NCI-H2196 (cell line): Measurements from ENCODE around the gene ROS1.
"Not testable (repeated sequence)": the region's sequence is repeated elsewhere in the genome, so short reads cannot be mapped to it uniquely, and the experiment has no call there.

Experiments
- DNase-seq: peaks from one replicate; lab custom pipeline; 2025; ENCODE audit not compliant: unreplicated experiment; lab: John Stamatoyannopoulos, UW

The ROS1 gene

DNA sequence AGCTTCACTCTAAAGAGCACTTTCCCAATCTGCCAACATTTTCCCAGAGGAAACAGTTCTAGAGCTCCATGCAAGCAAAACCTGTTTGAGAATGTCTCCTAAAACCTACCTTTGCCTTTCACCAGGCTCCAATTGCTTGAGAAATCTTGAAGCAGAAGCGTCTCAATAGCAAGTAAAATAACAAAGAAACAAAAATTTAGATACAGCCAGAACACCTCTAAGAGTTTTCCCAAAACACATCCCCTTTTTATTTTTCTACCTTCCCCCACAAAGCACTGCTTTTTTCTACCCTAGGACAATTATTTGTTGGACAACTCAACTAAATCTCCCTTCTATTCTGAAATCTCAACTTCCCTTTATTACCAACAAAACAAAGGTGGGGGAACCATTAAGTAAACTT lies 156.8 kb downstream of the ROS1 start:
- DNase-seq = no peak

DNA sequence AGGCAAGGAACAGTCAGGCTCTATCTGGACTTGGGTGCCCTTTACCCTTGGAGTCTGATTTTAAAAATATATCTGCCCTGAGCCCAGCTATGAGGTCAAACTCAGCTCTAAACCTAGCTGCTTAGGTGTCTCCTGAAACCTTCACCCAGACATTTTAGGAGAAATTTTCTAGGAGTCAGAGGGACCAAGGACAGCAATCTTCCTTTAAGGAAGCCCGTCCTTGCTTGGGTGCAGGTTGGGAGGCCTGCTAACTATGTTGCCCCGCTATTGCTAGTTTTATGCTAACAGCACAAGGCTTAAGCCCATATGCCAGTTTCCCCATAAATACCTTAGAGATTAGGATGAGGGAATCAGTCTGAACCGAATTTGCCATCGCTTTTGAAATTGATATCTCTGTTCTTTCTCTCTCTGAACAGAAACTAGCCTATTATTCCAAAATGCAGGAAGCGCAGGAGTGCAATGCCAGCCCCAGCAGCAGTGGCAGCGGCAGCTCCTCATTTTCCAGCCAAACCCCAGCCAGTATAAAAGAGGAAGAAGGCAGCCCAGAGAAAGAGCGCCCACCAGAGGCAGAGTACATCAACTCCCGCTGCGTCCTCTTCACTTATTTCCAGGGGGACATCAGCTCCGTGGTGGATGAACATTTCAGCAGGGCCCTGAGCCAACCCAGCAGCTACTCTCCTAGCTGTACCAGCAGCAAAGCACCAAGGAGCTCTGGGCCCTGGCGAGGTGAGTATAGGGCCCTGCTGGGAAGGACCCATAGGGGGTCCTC lies 157.8 kb downstream of the ROS1 start:
- no peak for DNase-seq

DNA sequence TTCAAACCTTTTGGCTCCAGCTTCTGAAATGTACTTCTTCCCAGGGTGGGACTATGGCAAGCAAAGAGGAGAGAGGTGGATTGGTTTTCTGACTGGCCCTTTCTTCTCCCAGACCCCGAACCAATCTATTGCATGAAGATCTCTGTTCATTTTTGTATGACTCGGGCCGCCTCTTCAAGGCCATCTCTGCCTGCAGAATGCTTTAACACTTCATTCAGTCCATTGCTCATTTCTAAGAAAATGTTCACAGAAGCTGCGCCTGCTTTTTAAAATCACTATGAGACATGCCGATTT lies 158.7 kb downstream of the ROS1 start:
- no peak for DNase-seq

DNA sequence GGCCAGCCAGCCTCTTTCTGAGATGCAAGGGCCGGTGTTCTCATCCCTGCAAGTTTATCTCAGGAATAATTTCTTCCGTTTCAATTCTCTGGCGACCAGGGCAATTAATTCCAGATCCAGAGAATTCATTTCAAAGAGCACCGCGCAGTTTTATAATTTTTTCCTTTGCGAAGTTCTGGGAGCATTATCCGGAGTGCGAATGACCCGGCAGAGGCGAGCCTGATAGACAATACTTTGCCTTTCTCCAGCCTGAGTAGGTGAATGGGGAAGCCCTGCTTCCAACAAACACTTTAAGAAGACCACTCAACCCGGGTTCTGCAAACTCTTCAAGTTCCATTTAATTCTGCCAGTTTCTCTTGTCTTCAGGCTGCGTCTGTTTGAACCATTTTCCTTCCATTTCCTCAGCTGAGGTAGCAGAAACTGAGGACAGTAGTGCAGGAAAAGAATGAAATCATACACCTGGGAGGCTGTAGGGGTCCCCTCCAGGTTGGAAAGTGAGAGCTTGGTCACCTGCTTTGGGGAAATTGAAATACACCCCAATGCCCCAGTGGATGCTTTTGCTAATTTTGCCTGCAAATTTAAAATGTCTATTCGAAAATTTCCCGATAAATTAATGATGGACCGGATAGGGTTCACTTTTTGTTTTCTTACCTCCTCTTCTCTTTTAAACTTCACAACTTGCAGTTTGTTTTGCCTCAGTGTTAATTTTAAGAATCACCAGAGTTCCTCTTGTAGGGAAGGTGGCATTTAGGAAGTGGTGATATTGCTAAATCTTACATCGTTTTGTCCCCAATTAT lies 159.3 kb downstream of the ROS1 start:
- no peak for DNase-seq

DNA sequence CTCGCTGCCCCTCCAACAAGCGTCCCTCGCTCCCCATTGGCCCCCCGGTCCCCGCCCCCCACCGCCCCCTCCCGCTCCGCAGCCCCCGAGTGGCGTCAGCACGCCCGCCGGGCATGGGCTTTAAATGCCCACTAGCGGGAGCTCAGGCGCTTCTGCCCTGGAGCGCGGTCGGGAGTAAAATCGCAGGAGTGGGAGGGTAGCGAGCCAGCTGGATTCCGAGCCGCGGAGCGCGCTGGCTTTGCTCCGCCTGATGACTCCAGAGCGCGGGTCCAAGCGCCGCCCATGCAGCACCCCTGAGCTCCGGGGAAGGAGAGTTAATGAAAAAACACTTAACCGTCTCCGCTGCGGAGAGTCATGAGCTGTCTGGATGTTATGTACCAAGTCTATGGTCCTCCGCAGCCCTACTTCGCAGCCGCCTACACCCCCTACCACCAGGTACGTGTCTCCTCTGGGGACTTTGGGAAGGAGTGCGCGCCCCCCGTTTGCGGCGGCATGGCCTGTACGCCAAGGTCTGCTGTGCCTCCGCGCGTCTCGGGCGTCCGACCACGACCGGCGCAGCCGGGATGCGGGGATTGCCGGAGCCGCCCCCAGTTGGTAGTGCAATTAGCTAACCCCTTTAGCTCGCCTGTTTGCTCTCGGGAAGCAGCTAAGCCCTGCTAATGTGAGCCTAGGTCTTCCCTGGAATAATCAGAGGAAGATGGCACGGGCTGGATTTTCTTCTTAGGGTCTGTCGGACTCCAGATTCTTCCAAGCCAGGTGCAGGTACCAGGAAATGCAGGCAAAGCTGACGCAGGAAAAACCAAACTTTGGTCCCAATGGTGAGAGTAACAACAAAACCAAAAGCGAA lies 160.1 kb downstream of the ROS1 start, which contains the start of gene VGLL2:
TSS of gene VGLL2 (plus strand) at position 149 of the 847 bp plus-strand sequence. CDS start at position 355, 206 bp downstream.
- DNase-seq = no peak

DNA sequence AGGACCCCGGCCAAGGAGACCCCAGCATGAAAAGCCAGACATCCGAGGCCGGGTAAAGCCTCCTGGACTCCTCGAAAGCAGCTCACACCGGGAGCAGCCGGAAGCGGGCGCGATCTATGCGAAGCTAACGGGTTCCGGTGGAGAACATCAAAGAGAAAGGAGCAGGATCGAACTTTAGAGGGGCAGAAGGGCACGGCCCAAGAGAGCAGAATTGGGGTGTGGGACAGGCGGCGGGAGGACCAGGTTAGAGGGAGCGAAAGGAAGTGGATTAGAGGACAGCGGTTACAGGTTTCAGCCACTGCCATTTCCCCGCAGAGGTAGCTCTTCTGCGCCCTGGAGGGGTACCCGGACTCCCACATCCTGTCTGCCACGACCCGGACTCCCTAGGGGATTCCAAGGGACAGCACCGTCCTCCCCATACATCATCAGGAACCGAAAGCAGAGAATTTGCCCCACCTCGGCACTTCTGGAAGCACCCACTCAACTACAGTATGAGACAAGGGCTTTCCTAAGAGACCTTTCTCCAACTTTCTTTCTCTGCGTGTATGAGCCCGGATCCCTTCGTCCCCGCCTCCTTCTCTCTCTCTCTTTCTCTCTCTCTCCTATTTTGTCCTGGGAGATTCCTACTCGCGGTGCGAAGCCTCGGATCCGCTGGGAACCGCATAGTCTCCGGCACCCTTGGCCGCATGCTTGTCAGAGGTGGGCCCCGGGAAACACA lies 160.9 kb downstream of the ROS1 start:
- no peak for DNase-seq

DNA sequence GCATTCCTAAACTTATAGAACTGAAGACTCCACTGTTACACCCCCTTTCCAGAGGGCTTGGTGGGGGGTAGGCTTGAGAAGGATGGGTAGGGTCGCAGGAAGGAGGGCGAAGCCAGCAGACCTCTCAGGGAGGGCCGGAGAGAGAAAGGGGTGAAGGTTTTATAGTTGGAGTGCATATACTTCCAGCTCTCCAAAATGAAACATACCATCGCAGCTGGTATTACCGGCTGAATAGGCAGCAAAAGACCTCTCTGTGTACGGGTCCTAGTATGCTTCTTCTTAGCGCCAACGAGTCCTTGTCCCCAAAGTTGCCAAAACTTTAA lies 161.4 kb downstream of the ROS1 start:
- DNase-seq = no peak

DNA sequence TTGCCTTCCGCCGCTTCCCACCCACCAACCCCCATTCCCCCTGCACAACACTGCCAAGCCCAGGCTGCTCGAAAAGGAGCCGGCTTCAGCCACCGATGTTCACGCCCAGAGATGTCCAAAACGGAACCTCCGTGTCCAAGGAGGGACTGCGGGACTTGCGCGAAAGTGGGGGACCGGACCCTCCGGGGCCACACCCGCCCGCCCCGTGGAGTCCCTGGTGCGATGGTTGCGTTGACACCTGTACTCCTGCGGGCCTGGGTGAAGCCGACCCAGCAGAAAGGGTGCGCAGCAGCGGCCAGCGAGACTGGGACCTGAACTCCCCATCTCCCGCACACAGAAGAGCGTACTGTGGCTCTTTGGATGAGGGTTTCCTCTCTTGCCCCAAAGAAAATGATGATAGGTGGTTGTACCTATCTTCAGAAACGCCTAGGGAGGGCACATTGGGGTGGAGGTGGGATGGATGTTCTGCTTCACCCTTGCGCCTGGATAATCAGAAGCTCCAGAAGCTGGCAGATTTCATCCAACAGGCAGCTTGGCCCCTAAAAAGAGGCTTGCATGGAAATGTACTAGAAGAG lies 162.3 kb downstream of the ROS1 start:
- no peak for DNase-seq

DNA sequence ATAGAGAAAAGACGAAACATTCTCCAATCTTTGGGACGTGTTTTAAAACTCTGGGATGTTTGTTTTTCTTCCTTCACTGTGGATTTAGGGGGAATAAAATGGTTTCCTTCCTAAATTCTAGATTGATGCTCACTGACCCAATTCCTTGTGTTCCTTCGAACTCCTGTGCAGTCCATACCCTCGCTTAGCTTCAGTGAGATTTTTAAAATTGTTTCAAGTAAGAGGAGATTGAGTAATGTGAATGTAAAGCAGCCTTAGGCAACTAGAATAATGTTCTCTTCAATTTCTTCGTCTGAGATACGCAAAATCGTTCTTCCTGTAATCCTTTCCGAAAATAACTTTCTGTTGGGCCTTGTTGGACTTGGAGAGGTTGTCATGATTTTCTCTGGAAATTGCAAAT lies 162.9 kb downstream of the ROS1 start:
- no peak for DNase-seq

DNA sequence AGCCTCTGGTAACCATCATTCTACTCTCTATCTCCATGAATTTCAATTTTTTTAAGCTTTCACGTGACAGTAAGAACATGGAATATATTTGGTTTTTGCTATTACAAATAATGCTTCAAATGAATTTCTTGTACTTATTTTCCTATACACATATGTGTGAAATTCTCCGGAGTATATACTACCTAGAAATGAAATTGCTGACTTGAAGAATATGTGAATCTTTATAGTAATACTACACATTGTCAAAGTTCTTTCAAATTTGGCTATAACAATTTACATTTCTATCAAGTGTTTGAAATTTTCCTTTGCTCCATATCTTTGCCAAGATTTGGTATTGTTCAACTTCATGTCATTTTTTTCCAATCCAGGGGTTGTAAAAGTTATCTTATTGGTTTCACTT lies 172.0 kb downstream of the ROS1 start:
- DNase-seq = no peak

DNA sequence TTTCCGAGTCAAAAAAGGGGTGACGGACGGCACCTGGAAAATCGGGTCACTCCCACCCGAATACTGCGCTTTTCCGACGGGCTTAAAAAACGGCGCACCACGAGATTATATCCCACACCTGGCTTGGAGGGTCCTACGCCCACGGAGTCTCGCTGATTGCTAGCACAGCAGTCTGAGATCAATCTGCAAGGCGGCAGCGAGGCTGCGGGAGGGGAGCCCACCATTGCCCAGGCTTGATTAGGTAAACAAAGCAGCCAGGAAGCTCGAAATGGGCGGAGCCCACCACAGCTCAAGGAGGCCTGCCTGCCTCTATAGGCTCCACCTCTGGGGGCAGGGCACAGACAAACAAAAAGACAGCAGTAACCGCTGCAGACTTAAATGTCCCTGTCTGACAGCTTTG lies 180.8 kb downstream of the ROS1 start:
- not testable (repeated sequence) for DNase-seq

DNA sequence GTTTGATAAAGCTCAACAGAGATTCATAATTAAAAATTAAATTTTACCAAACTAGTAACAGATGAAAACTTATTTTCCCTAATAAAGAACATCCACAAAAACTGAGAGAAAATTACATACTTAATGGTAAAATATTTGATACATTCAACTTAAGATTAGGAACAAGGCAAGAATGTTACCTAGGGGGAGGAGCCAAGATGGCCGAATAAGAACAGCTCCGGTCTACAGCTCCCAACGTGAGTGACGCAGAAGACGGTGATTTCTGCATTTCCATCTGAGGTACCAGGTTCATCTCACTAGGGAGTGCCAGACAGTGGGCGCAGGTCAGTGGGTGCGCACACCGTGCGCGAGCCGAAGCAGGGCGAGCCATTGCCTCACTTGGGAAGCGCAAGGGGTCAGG lies 181.2 kb downstream of the ROS1 start:
- not testable (repeated sequence) for DNase-seq
